D721Med (cell line): ENCODE results near the gene TDRD9.

Source experiments
- DNase-seq: peaks from one replicate; pipeline ENCODE4 v3.0.0; 2011; ENCODE audit warnings: low spot score; ENCODE audit not compliant: insufficient read length
- FAIRE-seq: peaks from 2 replicates; lab custom pipeline; 2011; peaks lifted over from hg19 to GRCh38; lab: Jason Lieb, UNC
- CTCF ChIP-seq: IDR thresholded peaks from 2 replicates; pipeline ENCODE4 v1.5.1; 2012; ENCODE audit warnings: mild to moderate bottlenecking, control low read depth; ENCODE audit not compliant: insufficient read depth; ENCODE audit errors: missing control alignments

TDRD9 gene

GRCh38 chr14:104019029-104019428, 90.8 kb downstream of the TDRD9 start:
- no peak for DNase-seq
- FAIRE-seq: no peak
- no peak for TF ChIP-seq CTCF

GRCh38 chr14:104019806-104020205, 91.5 kb downstream of the TDRD9 start:
- no peak for TF ChIP-seq CTCF
- DNase-seq: no peak
- FAIRE-seq: no peak

GRCh38 chr14:104020471-104020870, 92.2 kb downstream of the TDRD9 start:
- no peak for TF ChIP-seq CTCF
- no peak for FAIRE-seq
- DNase-seq: no peak

GRCh38 chr14:104023325-104024055, 95.2 kb downstream of the TDRD9 start:
- TF ChIP-seq CTCF: no peak
- no peak for FAIRE-seq
- DNase-seq: no peak

- no peak for TF ChIP-seq CTCF
- FAIRE-seq: no peak
- DNase-seq: no peak
Measured at GRCh38 chr14:104025534-104025933, 97.3 kb downstream of the TDRD9 start.

- no peak for DNase-seq
- no peak for FAIRE-seq
- TF ChIP-seq CTCF: no peak
Measured at GRCh38 chr14:104026024-104026423, 97.8 kb downstream of the TDRD9 start.

- FAIRE-seq (peak; percentile 58), DNase-seq (no peak)
- no peak for TF ChIP-seq CTCF
Measured at GRCh38 chr14:104030958-104031357, 102.7 kb downstream of the TDRD9 start.
